GM19238 (cell line): Measurements from ENCODE around the gene WDR91.
"Not testable (repeated sequence)": the region's sequence is repeated elsewhere in the genome, so short reads cannot be mapped to it uniquely, and the experiment has no call there.

Experiments used
- DNase-seq: peaks from one replicate; pipeline ENCODE4 v3.0.0; 2011; ENCODE audit warnings: low spot score; ENCODE audit not compliant: insufficient read length

WDR91 gene

DNA sequence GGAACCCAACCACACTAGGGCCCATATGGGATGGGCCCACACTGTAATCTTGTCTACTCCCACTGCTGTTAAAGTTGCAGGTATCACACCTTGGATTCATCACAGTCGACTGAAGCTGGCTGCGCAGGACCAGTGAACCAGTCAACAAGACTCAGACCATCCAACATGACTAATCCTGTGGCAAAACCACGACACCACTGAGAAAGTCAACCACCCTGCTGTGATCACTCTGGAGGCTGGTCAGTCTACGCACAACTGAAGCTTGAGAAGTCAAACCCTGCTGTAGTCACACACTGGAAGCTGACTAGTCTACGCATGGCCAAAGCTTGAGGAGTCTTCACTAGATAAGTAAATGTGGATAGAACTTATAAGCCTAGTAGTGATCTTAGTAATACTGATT, 31.2 kb downstream of the WDR91 start:
- DNase-seq: no peak

DNA sequence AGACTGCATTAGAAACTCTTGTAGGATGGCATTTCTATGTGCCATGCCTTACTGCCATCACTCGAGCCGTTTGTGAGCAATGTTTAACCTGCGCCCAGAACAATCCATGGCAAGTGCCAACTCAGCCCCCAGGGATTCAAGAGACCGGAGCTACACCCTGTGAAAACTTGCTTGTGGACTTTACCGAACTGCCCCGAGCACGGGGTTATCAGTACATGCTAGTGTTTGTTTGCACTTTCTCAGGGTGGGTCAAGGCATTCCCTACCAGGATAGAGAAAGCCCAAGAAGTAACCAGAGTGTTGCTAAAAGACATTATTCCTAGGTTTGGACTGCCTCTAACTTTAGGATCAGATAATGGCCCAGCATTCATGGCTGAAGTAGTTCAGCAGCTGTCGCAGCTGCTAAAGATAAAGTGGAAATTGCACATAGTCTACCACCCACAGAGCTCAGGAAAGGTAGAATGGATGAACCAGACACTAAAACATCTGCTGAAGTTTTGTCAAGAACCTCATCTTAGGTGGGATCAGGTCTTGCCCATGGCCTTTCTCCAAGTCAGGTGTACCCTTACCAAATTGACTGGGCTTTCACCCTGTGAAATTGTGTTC, 31.9 kb downstream of the WDR91 start:
- DNase-seq: no peak

DNA sequence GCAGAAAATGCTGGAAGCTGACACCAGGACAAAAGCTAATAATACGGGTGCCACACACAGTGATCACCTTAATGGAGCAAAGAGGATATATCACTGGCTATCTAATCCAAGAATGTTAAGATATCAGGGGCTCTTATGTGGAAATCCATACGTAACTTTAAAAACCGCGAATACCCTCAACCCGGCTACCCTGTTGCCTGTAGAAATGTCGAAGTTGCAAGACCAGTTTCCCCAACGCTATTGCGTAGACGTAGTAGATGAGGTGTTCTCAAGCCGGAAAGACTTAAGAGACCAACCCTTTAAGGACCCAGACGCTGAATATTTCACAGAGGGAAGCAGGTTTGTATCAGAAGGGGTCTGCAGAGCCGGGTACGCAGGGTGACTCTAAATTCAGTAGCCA, 33.0 kb downstream of the WDR91 start:
- no peak for DNase-seq

- no peak for DNase-seq
Measured at GRCh38 chr7:135177028-135177696, 34.2 kb downstream of the WDR91 start.

DNA sequence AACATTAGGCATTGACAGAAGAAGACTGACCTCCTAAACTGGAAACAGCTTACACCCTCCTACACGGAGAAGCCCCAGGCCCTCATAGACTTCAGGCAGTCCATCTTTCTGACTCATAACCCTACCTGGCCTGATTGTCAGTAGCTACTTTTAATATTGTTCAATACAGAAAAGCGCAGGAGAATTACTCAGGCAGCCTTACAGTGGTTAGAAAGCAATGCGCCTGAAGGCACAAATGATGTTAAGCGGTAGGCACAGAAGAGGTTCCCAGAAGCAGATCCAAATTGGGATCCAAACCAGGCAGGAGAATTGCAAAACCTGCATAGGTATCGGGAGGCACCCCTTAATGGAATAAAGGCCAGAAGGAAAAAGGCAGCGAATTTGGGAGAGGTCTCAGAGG, 35.4 kb downstream of the WDR91 start:
- DNase-seq: no peak

DNA sequence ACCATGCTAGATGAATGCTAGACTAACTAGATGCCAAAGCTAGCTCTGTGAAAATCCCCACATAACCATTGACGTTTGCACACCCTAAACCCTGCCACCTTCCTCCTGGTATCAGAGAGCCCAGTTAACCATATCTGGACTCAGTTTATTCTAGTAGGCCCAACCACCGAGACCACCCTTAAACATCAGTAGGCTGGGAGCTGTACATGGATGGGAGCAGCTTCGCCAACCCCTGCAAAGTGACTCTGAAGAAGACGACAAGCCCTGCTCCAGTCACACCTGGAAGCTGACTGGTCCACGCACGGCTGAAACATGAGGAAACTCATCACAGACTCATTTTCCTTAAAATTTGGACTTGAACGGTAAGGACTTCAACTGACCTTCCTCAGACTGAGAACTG, 36.4 kb downstream of the WDR91 start:
- no peak for DNase-seq

- not testable (repeated sequence) for DNase-seq
Measured at GRCh38 chr7:135173916-135174315, 37.4 kb downstream of the WDR91 start.

DNA sequence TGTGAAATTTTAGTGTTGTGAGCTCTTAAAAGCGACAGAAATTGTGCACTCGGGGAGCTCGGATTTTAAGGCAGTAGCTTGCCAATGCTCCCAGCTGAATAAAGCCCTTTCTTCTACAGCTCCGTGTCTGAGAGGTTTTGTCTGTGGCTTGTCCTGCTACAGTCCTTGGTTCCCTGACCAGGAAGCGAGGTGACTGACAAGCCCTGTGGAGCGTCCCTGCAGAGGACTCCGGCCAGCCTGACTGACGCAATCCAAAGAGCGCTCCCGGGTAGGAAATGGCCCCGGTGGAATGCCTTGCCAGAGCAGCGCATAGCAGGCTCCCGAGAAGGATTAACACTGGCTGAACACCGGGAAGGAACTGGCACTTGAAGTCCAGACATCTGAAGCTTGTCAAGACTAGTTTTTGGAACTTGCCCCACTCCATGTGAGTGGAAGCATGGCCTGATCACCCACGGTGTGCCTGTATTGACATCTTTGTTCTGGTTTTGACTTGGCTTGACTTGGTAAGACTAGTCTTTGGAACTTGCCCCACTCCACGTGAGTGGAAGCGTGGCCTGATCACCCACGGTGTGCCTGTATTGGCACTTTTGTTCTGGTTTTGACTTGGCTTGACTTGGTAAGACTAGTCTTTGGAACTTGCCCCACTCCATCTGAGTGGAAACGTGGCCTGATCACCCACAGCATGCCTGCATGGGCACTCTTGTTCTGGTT, 39.6 kb downstream of the WDR91 start:
- DNase-seq: not testable (repeated sequence)

DNA sequence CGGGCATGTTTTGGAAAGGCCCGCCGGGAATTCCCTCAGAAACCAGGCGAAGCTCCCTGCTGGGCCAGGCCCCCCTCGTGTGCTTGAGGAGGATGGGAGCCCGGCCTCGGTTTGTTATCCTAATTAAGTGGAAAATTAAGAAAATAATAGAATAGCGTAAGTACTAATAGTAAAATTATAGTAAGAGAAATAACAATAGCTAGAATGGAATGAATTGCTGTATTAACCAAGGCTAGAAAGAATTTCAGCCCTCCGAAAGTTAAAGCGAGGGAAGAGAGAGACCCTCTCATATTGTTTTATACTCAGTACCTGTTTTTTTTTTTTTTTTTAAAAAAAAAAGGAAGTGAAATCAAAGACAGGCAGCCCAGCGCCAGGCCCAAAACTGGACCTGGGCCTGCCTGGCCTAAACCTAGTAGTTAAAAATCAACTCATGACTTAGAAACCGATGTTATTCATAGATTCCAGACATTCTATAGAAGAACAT, 40.3 kb downstream of the WDR91 start:
- DNase-seq: not testable (repeated sequence)

DNA sequence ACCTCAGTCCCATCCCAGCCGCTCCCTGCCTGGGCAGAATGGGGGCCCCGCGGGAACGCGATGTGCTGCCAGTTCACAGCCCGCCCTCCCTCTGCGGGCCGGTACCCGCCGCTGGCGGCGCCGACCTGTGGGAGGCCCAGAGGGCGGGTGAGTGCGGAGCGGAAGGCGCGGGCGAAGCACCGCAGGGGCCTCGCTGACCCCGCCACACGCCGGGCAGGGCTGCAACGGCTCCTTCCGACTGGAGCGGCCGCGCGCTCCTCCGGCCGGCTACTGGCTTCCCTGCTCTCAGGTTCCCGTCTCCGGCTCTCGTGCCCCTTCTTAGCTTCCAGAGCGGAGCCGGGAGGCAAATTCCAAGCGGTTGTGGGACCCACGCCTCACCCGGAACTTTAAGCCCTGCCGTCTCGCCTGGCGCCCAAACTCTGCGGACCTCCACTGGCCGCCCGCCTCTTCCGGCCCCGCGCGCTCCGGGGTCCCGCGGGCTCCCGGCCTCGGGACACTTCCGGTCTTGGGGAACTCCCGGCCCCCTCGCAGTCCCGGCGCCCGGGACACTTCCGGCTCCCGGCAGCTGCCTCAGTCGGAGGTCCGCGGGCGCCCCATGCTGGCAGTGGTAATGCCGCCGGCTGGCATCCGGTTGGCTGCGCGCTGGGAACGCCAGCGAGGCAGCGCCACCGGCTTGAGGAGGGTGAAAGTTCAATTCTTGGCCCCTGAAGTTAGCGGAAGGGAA, 40.9 kb downstream of the WDR91 start, which contains the start of gene CYREN:
Gene CYREN (minus strand): TSS at position 434 of the 724 bp plus-strand sequence. CDS start 1,785 bp downstream, outside the sequence.
- peak; percentile 83 for DNase-seq

DNA sequence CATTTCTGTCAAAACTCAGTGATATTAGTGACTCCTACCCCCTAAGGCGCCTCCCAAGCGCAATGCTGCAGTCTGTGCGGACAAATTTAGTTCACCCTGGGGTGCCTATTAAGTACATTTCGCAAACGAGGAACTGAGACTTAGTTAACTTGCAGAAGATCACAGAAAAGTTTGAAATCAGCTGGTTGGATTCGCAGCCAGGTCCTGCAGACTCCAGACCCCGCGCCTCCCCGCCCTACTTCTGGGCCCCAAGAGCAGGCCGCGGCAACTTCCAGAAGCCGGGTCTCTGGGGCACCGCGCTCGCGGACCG, 41.4 kb downstream of the WDR91 start:
- DNase-seq: no peak

DNA sequence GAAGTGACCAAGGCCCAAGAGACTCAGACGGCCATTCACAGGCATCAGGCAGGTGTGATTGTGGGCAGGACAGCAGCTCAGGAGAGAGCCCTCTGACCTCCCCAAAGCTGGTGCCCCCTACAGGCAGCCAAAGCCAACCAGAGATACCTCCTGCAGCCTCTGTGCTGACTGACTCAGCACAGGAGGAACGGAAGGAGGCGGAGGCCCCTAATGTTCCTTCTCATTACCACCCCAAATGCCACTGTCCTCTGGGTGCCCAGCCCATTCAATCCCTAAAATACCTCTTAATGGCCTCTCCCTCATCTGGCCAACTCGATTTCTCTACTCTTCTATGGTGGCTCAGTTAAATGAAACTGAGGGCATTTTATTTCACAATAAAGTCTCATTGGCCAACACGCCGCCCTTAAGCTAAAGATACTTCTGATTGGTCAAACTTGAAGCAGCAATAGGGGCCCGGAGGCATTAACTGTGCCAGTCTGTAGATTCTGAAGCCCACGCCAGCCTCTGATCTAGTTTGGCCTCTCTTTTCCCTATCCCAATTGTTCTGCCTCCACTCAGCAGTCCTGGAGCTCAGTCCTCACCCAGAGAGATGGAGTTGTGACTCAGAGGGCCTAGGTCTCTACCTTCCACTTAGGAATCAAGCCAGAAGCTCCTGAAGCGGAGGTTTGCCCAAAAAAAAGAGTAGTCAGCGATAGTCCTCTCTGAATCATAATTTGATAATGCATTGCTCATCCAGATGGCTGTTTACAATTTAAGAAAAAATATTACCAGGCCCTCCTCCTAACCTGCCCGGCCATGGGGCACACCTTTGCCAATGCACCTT, 42.0 kb downstream of the WDR91 start:
- peak; percentile 50 for DNase-seq

DNA sequence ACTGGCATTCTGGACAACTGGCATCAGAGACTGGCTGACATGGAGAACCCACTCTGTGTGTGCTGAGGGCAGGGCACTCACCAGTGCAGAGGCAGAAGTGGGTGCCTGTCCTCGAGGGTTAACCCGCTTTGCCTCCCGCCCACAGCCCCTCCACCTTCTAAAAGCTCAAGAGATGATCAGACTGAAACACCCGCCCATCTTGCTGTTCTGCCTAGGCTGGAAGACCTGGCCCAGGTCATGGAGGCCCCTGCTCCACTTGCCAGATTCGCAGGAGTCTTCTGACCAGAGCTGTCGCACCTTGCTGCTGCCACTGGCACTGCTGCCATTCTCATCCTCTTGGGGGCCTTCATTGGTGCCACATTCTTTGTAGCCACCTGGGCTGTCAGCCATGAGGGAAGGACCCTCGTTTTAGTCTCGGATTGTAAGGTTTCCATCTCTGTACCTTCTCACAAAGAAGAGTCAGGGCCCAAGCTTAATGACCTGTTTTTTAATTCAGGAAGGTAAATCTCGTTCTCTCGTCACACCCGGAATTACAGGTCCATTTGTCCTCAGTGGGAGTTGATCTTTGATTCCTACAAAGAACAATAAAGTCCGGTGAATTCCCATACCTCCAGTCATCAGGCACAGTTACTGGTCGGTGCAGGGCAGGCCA, 42.7 kb downstream of the WDR91 start:
- no peak for DNase-seq

DNA sequence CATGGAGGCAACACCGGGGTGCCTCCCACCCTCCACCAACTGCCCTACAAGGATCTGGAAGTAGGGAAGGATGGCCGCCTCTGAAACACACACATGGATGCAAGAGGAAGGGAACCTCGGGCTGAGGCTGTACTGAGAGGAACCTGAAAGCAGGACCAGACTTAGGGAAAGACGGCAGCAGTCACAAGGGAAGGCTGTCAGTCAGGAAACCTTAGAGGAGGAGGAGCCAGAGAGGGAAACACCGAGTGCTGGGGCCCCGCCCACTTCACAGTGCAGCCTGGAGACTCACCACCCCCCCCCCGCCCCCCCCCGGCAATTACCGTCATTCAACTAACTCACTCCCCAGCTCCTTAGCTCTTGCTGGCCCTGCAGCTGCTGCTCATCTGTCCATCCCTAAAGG, 43.3 kb downstream of the WDR91 start:
- DNase-seq: no peak

GRCh38 chr7:135167365-135167917, 43.9 kb downstream of the WDR91 start:
- DNase-seq: no peak

DNA sequence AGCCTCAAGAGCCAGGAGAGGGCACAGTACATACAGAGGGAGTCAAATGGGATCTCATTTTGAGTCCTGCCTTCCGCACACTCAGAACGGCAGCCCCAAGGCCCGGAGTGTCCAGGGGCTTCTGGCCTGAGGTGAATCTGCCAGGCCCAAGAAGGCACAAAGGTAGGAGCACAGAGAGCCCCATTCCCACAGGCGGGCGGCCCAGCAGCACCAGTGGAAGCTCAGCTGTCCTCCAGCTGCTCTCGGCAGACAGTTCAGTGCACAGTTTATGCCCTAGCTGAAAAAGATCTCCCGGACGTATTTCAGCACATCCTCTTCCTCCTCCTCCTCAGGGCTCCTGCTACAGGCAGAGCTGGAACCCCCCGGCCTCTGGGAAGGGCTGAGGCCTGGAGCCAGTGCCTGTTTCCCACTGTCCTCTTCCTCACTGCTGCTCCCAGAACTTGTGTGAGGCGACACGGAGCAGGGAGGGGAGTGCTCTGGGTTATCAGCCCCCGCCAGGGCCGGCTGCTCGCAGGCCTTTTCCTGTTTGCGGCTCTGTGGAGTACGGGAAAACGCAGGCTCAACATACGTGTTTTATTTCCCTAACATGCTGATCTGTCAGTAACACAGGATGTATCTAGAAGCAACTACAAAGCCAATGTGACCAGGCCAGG, 44.9 kb downstream of the WDR91 start:
- DNase-seq: no peak

DNA sequence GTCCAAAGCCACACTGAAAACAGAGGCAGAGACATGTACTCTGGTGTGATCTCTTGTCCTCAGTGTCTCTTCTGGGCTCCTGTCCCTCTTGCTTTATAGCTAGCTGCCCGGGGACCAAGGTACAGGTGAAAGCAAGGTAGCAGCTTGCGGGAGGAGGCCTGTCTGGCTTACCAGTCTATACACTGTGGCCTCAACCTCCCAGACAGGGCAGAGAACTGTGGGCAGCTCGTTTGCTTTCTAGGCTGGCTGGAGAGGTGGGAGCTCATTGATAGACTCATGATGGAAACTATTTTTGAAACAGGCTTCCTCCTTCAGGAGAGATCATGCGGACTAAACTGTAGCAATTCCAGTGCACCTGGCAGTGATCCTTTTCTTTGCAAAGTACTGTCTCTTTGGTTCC, 45.5 kb downstream of the WDR91 start:
- no peak for DNase-seq

GRCh38 chr7:135164357-135165061, 46.8 kb downstream of the WDR91 start:
- DNase-seq: no peak

- DNase-seq: no peak
Measured at GRCh38 chr7:135162382-135163001, 48.8 kb downstream of the WDR91 start.
